GM18873 (cell line): ENCODE results near the gene ABCG5.

Experiments
- ATAC-seq: cut with Tn5 transposase; IDR thresholded peaks from one replicate; pipeline ENCODE4 v1.9.1; 2021; ENCODE audit warnings: mild to moderate bottlenecking, moderate library complexity, moderate number of reproducible peaks; ENCODE audit not compliant: unreplicated experiment, low FRiP score

Gene ABCG5

GRCh38 chr2:43845181-43845580, 6.5 kb upstream of the ABCG5 start:
- no peak for ATAC-seq

GRCh38 chr2:43842866-43843226, 4.2 kb upstream of the ABCG5 start:
- no peak for ATAC-seq

GRCh38 chr2:43841949-43842865, 3.6 kb upstream of the ABCG5 start:
- no peak for ATAC-seq

- ATAC-seq, result no peak
These were observed 2.3 kb upstream of the ABCG5 start for GRCh38 chr2:43840965-43841364.

GRCh38 chr2:43839776-43840564, 1.3 kb upstream of the ABCG5 start:
- no peak for ATAC-seq

- no peak for ATAC-seq
These were observed 644 bp downstream of the ABCG5 start for GRCh38 chr2:43837831-43838559.

GRCh38 chr2:43837033-43837432, 1.6 kb downstream of the ABCG5 start:
- no peak for ATAC-seq

GRCh38 chr2:43832457-43832856, 6.2 kb downstream of the ABCG5 start:
- no peak for ATAC-seq

- ATAC-seq, result no peak
These were observed 6.9 kb downstream of the ABCG5 start for GRCh38 chr2:43831543-43832294.

- ATAC-seq, result no peak
These were observed 12.1 kb downstream of the ABCG5 start for GRCh38 chr2:43826305-43827250.

GRCh38 chr2:43825841-43826240, 12.8 kb downstream of the ABCG5 start:
- ATAC-seq, result no peak

GRCh38 chr2:43824951-43825493, 13.6 kb downstream of the ABCG5 start:
- no peak for ATAC-seq

GRCh38 chr2:43824512-43824911, 14.1 kb downstream of the ABCG5 start:
- no peak for ATAC-seq

- no peak for ATAC-seq
These were observed 14.9 kb downstream of the ABCG5 start for GRCh38 chr2:43823751-43824150.

- no peak for ATAC-seq
These were observed 15.8 kb downstream of the ABCG5 start for GRCh38 chr2:43822839-43823238.

GRCh38 chr2:43819491-43820163, 19.0 kb downstream of the ABCG5 start:
- ATAC-seq, result no peak

- ATAC-seq, result no peak
These were observed 19.9 kb downstream of the ABCG5 start for GRCh38 chr2:43818761-43819160.

GRCh38 chr2:43814711-43815110, 23.9 kb downstream of the ABCG5 start:
- no peak for ATAC-seq
